ENCODE results near the gene TXNDC12. TPM values are rescaled to one million over a fixed set of nuclear protein-coding genes. Genes with fewer than 3 reads are reported as not detected.

The TXNDC12 gene
- total RNA-seq, 4 donors from 2014 or later = 13.7 to 25.8 (median 15.8) TPM

- H3K27me3 ChIP-seq = no peaks in the 10 kb centered on the region
- peaks cover 26 to 36% (median 33%) of the 10 kb centered on the region in 4 donors for H3K4me1 ChIP-seq
- H3K36me3 ChIP-seq = peaks cover 15 to 52% (median 36%) of the 10 kb centered on the region in 4 donors
- intact Hi-C loops (cut with DNase I) = no loop called here
- TF ChIP-seq POLR2A (IDR thresholded peaks at IDR 0.05; ENCODE audit: low read depth) = no peak
- no peak for TF ChIP-seq POLR2AphosphoS5 (IDR thresholded peaks at IDR 0.05)
- no peak for TF ChIP-seq EP300 (IDR thresholded peaks at IDR 0.05)
- no peak for TF ChIP-seq CTCF (IDR thresholded peaks at IDR 0.05)
- no peak for DNase-seq (ENCODE audit: extremely low spot score)
- no peaks in the 10 kb centered on the region for H3K9me3 ChIP-seq
- 95% methylated on average over 1 of the region's 1 CpG for WGBS
- no peak overlapping the region for H3K27ac ChIP-seq (replicated peaks in 1 of 4)
- H3K4me3 ChIP-seq = no peak overlapping the region
Observed at GRCh38 chr1:52059888-52060287, 4.9 kb upstream of the TXNDC12 start.

- Histone ChIP-seq H3K36me3 (peaks cover 11 to 47% (median 32%) of the 10 kb centered on the region in 4 donors), H3K4me1 (peaks cover 27 to 40% (median 37%) of the 10 kb centered on the region in 4 donors), H3K9me3 (no peaks in the 10 kb centered on the region), H3K4me3 (no peak overlapping the region), H3K27me3 (no peaks in the 10 kb centered on the region), H3K27ac (replicated peaks in 1 of 4) (peak overlapping the region; percentile 11 to 43 (median 37))
- TF ChIP-seq EP300 (IDR thresholded peaks at IDR 0.05) = no peak
- intact Hi-C loops (cut with DNase I) = no loop called here
- no peak for DNase-seq (ENCODE audit: extremely low spot score)
Observed at GRCh38 chr1:52059321-52059720, 4.3 kb upstream of the TXNDC12 start.

GRCh38 chr1:52057876-52058415 lies 3.0 kb upstream of the TXNDC12 start:
- TF ChIP-seq EP300 (IDR thresholded peaks at IDR 0.05) (no peak), POLR2AphosphoS5 (IDR thresholded peaks at IDR 0.05) (no peak), POLR2A (IDR thresholded peaks at IDR 0.05; ENCODE audit: low read depth) (no peak), CTCF (IDR thresholded peaks at IDR 0.05) (no peak)
- H3K9me3 ChIP-seq = no peaks in the 10 kb centered on the region
- H3K4me1 ChIP-seq = peaks cover 37 to 49% (median 47%) of the 10 kb centered on the region in 4 donors
- 100% methylated on average over 1 of the region's 1 CpG for WGBS
- peak overlapping the region in 1 of 4 donors; percentile 87 for H3K4me3 ChIP-seq
- H3K27me3 ChIP-seq = no peaks in the 10 kb centered on the region
- intact Hi-C loops (cut with DNase I) = no loop called here
- H3K27ac ChIP-seq (replicated peaks in 1 of 4) = peak overlapping the region in 3 of 4 donors; percentile 2 to 92 (median 13)
- peaks cover 11 to 37% (median 28%) of the 10 kb centered on the region in 4 donors for H3K36me3 ChIP-seq
- DNase-seq (ENCODE audit: extremely low spot score) = no peak

GRCh38 chr1:52057255-52057654 lies 2.3 kb upstream of the TXNDC12 start:
- DNase-seq (ENCODE audit: extremely low spot score) = no peak
- H3K4me3 ChIP-seq = peak overlapping the region; percentile 87 to 98 (median 95)
- no peaks in the 10 kb centered on the region for H3K27me3 ChIP-seq
- WGBS = 17% methylated on average over 1 of the region's 1 CpG
- H3K36me3 ChIP-seq = peaks cover 11 to 36% (median 24%) of the 10 kb centered on the region in 4 donors
- TF ChIP-seq POLR2A (IDR thresholded peaks at IDR 0.05; ENCODE audit: low read depth) (no peak), CTCF (IDR thresholded peaks at IDR 0.05) (no peak), EP300 (IDR thresholded peaks at IDR 0.05) (no peak), POLR2AphosphoS5 (IDR thresholded peaks at IDR 0.05) (no peak)
- peaks cover 37 to 49% (median 47%) of the 10 kb centered on the region in 4 donors for H3K4me1 ChIP-seq
- intact Hi-C loops (cut with DNase I) = no loop called here
- no peaks in the 10 kb centered on the region for H3K9me3 ChIP-seq
- H3K27ac ChIP-seq (replicated peaks in 1 of 4) = peak overlapping the region; percentile 88 to 95 (median 93)

GRCh38 chr1:52056937-52057231 lies 1.9 kb upstream of the TXNDC12 start:
- peaks cover 11 to 36% (median 24%) of the 10 kb centered on the region in 4 donors for H3K36me3 ChIP-seq
- no peak for DNase-seq (ENCODE audit: extremely low spot score)
- no peaks in the 10 kb centered on the region for H3K27me3 ChIP-seq
- H3K27ac ChIP-seq (replicated peaks in 1 of 4) = peak overlapping the region; percentile 88 to 95 (median 93)
- H3K4me1 ChIP-seq = peaks cover 37 to 49% (median 47%) of the 10 kb centered on the region in 4 donors
- no peak for TF ChIP-seq EP300 (IDR thresholded peaks at IDR 0.05)
- TF ChIP-seq POLR2AphosphoS5 (IDR thresholded peaks at IDR 0.05) = no peak
- no peak for TF ChIP-seq POLR2A (IDR thresholded peaks at IDR 0.05; ENCODE audit: low read depth)
- TF ChIP-seq CTCF (IDR thresholded peaks at IDR 0.05) = no peak
- H3K9me3 ChIP-seq = no peaks in the 10 kb centered on the region
- 4% methylated on average over 4 of the region's 4 CpGs for WGBS
- H3K4me3 ChIP-seq = peak overlapping the region; percentile 87 to 98 (median 95)
- intact Hi-C loops (cut with DNase I) = no loop called here
